ENCODE measurements around the gene MTOR. TPM values are rescaled to one million over a fixed set of nuclear protein-coding genes. Genes with fewer than 3 reads are reported as not detected.

Gene MTOR
- total RNA-seq, 4 donors from 2014 or later = 37.8 to 46.4 (median 43.9) TPM

GRCh38 chr1:11072216-11072917, 190.0 kb downstream of the MTOR start:
- H3K4me1 ChIP-seq = no peaks in the 10 kb centered on the region
- no peak overlapping the region for H3K4me3 ChIP-seq (replicated peaks in 1 of 3)
- no peak for DNase-seq
- TF ChIP-seq POLR2A (IDR thresholded peaks at IDR 0.05) = no peak
- TF ChIP-seq, protein P1, sequence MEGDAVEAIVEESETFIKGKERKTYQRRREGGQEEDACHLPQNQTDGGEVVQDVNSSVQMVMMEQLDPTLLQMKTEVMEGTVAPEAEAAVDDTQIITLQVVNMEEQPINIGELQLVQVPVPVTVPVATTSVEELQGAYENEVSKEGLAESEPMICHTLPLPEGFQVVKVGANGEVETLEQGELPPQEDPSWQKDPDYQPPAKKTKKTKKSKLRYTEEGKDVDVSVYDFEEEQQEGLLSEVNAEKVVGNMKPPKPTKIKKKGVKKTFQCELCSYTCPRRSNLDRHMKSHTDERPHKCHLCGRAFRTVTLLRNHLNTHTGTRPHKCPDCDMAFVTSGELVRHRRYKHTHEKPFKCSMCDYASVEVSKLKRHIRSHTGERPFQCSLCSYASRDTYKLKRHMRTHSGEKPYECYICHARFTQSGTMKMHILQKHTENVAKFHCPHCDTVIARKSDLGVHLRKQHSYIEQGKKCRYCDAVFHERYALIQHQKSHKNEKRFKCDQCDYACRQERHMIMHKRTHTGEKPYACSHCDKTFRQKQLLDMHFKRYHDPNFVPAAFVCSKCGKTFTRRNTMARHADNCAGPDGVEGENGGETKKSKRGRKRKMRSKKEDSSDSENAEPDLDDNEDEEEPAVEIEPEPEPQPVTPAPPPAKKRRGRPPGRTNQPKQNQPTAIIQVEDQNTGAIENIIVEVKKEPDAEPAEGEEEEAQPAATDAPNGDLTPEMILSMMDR (IDR thresholded peaks at IDR 0.05) = no peak
- no peak overlapping the region for H3K27ac ChIP-seq
- 76 to 79% methylated on average over 13 of the region's 13 CpGs for WGBS, 2 donors
- H3K27me3 ChIP-seq = no peaks in the 10 kb centered on the region
- H3K9me3 ChIP-seq = no peaks in the 10 kb centered on the region
- intact Hi-C loops (cut with DNase I) = no loop called here
- peaks cover 92 to 93% of the 10 kb centered on the region in 2 donors for H3K36me3 ChIP-seq

DNA sequence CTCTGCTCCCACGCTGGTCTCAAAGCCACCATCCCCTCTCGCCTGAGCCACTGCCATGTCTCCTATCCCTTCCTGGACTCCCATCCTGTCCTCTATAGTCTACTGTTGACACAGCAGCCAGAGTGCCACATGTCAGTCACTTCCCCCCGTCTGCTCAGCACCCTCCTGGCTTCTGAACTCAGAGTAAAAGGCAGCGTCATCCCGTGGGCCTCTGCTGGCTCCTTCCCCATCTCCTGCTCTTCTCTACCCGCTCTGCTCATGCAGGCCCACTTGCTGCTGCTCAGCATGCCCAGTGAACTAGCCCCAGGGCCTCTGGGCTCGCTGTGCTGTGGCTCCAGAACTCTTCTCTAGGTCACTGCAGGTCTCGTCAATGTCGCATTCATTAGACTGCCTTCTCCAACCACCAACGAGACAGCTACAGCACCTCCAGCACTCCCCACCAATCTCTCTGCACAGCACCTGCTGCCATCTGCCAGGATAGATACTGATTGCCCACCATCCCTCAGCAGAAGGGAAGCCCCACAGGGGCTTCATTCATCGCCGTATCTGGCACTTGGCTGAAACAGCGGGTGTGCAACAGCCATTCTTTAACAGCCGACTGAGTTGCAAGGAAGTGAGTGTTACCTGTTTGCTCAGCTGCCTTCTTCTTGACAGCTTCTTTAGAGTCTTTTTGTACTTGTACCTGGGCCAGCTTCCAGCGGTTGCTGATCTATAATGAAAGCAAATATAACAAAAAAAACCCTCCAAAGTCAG, 190.7 kb downstream of the MTOR start:
- DNase-seq = no peak
- Histone ChIP-seq H3K27ac (no peak overlapping the region), H3K9me3 (no peaks in the 10 kb centered on the region), H3K4me3 (replicated peaks in 1 of 3) (no peak overlapping the region), H3K36me3 (peaks cover 88 to 92% of the 10 kb centered on the region in 2 donors), H3K27me3 (no peaks in the 10 kb centered on the region), H3K4me1 (no peaks in the 10 kb centered on the region)
- intact Hi-C loops (cut with DNase I) = no loop called here
- WGBS, 2 donors = 81 to 84% methylated on average over 15 of the region's 15 CpGs
- no peak for TF ChIP-seq POLR2A (IDR thresholded peaks at IDR 0.05)
- TF ChIP-seq, protein P1 (IDR thresholded peaks at IDR 0.05) = no peak

DNA sequence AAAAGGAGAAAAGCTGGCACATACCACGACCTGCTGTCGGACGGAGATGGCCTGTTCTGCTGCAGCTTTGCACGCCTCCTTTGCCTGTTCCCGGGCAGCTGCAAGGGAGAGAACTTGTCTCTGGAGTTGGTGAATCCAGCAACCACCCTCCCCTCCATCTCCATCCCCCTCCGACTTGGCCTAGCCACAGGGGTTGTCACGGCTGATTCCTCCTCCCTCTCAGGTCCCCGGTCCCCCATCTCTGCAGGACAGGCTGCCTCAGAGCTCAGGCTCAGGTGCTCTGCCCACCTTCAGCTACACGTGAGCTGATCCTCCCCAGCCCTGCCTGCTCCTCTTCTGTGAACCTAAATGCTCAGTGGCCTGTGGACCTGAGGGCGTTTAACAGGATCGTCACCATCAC, 191.5 kb downstream of the MTOR start:
- DNase-seq = no peak
- Histone ChIP-seq H3K4me3 (replicated peaks in 1 of 3) (no peak overlapping the region), H3K4me1 (no peaks in the 10 kb centered on the region), H3K36me3 (peaks cover 88 to 91% of the 10 kb centered on the region in 2 donors), H3K27ac (no peak overlapping the region), H3K27me3 (no peaks in the 10 kb centered on the region), H3K9me3 (no peaks in the 10 kb centered on the region)
- TF ChIP-seq, protein P1 (IDR thresholded peaks at IDR 0.05) = no peak
- TF ChIP-seq POLR2A (IDR thresholded peaks at IDR 0.05) = no peak
- intact Hi-C loops (cut with DNase I) = no loop called here
- 88 to 93% methylated on average over 10 to 11 of the region's 11 CpGs for WGBS, 2 donors

DNA sequence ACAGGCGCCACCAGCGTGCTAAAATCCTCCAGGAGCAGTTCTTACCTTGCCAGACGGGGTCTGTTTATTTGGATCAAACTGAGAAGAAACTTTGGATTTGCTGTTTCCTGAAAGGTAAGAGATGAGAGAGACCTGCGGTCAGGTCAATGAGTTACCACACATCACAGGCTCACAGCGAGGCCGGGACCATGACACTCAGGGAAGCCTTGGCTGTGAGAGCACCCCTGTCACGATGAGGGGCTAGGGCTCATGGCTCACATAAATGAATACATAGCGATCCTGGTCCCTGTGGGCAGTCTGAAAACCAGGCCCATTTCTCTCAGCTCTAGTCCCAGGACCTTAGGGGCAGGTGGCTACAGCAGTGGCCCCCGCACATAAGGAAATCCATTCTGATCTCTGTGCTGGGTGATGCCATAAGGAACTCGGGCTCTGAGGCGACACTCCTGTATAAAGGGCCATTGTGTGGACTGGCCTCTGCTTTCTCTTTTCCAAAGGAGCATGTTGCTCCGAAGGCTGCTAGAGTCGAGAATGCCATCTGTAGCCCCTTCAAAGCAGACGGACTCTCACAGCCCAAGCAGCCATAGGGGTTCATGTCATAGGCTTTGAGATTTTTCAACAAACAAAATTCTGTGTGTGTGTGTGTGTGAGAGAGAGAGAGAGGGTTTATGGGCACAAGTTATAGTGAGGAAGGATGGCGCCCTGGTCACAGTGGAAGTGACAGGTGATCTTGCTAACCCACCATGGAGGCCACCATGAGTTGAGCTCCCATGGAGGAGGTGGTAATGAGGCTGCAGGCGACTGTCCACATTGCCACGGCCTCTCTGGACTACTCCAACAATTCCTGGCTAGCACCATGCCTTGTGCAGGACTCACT, 193.5 kb downstream of the MTOR start:
- H3K9me3 ChIP-seq = no peaks in the 10 kb centered on the region
- intact Hi-C loops (cut with DNase I) = no loop called here
- no peak overlapping the region for H3K4me3 ChIP-seq (replicated peaks in 1 of 3)
- no peaks in the 10 kb centered on the region for H3K4me1 ChIP-seq
- WGBS, 2 donors = 92 to 93% methylated on average over 15 to 16 of the region's 17 CpGs
- H3K36me3 ChIP-seq = peaks cover 78 to 84% of the 10 kb centered on the region in 2 donors
- TF ChIP-seq, protein P1 (IDR thresholded peaks at IDR 0.05) = no peak
- TF ChIP-seq POLR2A (IDR thresholded peaks at IDR 0.05) = no peak
- no peak overlapping the region for H3K27ac ChIP-seq
- DNase-seq = no peak
- H3K27me3 ChIP-seq = no peaks in the 10 kb centered on the region

All from thyroid gland (tissue), 4 donors.